ENCODE data around the gene FCAR.
"Not testable (repeated sequence)": the region's sequence is repeated elsewhere in the genome, so short reads cannot be mapped to it uniquely, and the experiment has no call there.

GRCh38 chr19:54835126-54835525 is 38.9 kb upstream of the FCAR start:
- not testable (repeated sequence) for TF ChIP-seq TAF1 (conservative IDR thresholded peaks at IDR 0.05); CTCF (IDR thresholded peaks at IDR 0.05; ENCODE audit: low read depth, low read length, missing input control); EGR1 (IDR thresholded peaks at IDR 0.05; ENCODE audit: low read depth in 2 of 2)
